NCI-H2196 treated with DMSO at 0.1 percent for 48 hours (cell line): ENCODE measurements around the gene MEF2C.

ENCODE experiments used
- DNase-seq: peaks from one replicate; lab custom pipeline; 2025; ENCODE audit not compliant: unreplicated experiment; lab: John Stamatoyannopoulos, UW

MEF2C gene

GRCh38 chr5:88724201-88724600, 158.8 kb downstream of the MEF2C start:
- no peak for DNase-seq

GRCh38 chr5:88722546-88723073, 160.4 kb downstream of the MEF2C start:
- DNase-seq: no peak

GRCh38 chr5:88719434-88719833, 163.6 kb downstream of the MEF2C start:
- DNase-seq: no peak

- DNase-seq: no peak
Measured at GRCh38 chr5:88718736-88719135, 164.2 kb downstream of the MEF2C start.

GRCh38 chr5:88716101-88716500, 166.9 kb downstream of the MEF2C start:
- DNase-seq: no peak

- DNase-seq: no peak
Measured at GRCh38 chr5:88715503-88715902, 167.5 kb downstream of the MEF2C start.

- no peak for DNase-seq
Measured at GRCh38 chr5:88713818-88714217, 169.2 kb downstream of the MEF2C start.

- DNase-seq: no peak
Measured at GRCh38 chr5:88708682-88709398, 174.1 kb downstream of the MEF2C start.

- DNase-seq: no peak
Measured at GRCh38 chr5:88708021-88708420, 175.0 kb downstream of the MEF2C start.

- DNase-seq: no peak
Measured at GRCh38 chr5:88707216-88707965, 175.6 kb downstream of the MEF2C start.

- DNase-seq: no peak
Measured at GRCh38 chr5:88702332-88702731, 180.7 kb downstream of the MEF2C start.

GRCh38 chr5:88700121-88700520, 182.9 kb downstream of the MEF2C start:
- DNase-seq: no peak

GRCh38 chr5:88698290-88698689, 184.7 kb downstream of the MEF2C start:
- no peak for DNase-seq

GRCh38 chr5:88696466-88696865, 186.5 kb downstream of the MEF2C start:
- no peak for DNase-seq

GRCh38 chr5:88695931-88696330, 187.1 kb downstream of the MEF2C start:
- DNase-seq: no peak

- DNase-seq: no peak
Measured at GRCh38 chr5:88695232-88695631, 187.8 kb downstream of the MEF2C start.

- DNase-seq: no peak
Measured at GRCh38 chr5:88694023-88694679, 188.8 kb downstream of the MEF2C start.

GRCh38 chr5:88693071-88693932, 189.7 kb downstream of the MEF2C start:
- no peak for DNase-seq

- DNase-seq: no peak
Measured at GRCh38 chr5:88691945-88692868, 190.8 kb downstream of the MEF2C start.

- no peak for DNase-seq
Measured at GRCh38 chr5:88691230-88691582, 191.8 kb downstream of the MEF2C start.
